RWPE2 (cell line): ENCODE data around the gene FOXM1.

Experiments
- ATAC-seq: fragments of 200-7000 bp; cut with Tn5 transposase; 3 replicates; pipeline ENCODE4 v1.9.1; 2021; ENCODE audit warnings: low read depth
- DNase-seq: peaks from one replicate; pipeline ENCODE4 v3.0.0-alpha.2; 2020; ENCODE audit warnings: low spot score
- H3K27ac ChIP-seq: fragments of 450-650 bp; 2 replicates; pipeline ENCODE4 v1.5.1; 2017; ENCODE audit warnings: mild to moderate bottlenecking; ENCODE audit not compliant: poor library complexity, severe bottlenecking
- H3K27me3 ChIP-seq: fragments of 250-450 bp; sonication (Bioruptor Pico); 2 replicates; pipeline ENCODE4 v1.5.1; 2021; ENCODE audit warnings: mild to moderate bottlenecking, moderate library complexity; ENCODE audit not compliant: insufficient read depth, poor library complexity, severe bottlenecking
- H3K36me3 ChIP-seq: fragments of 250-450 bp; sonication (Bioruptor Pico); 2 replicates; pipeline ENCODE4 v1.5.1; 2020; ENCODE audit warnings: low read depth, mild to moderate bottlenecking, moderate library complexity
- H3K4me1 ChIP-seq: fragments of 250-450 bp; sonication (Bioruptor Pico); 2 replicates; pipeline ENCODE4 v1.5.1; 2021; ENCODE audit warnings: mild to moderate bottlenecking, moderate library complexity; ENCODE audit not compliant: insufficient read depth, poor library complexity, severe bottlenecking
- H3K4me3 ChIP-seq: fragments of 250-450 bp; sonication (Bioruptor Pico); 2 replicates; pipeline ENCODE4 v1.5.1; 2021; ENCODE audit warnings: mild to moderate bottlenecking, moderate library complexity; ENCODE audit not compliant: severe bottlenecking
- H3K9me3 ChIP-seq: fragments of 250-450 bp; sonication (Bioruptor Pico); 2 replicates; pipeline ENCODE4 v1.5.1; 2021; ENCODE audit warnings: mild to moderate bottlenecking, moderate library complexity; ENCODE audit not compliant: severe bottlenecking
- CTCF ChIP-seq: fragments of 450-650 bp; IDR thresholded peaks from one replicate; pipeline ENCODE4 v1.5.1; 2017; ENCODE audit warnings: mild to moderate bottlenecking, moderate library complexity; ENCODE audit not compliant: poor library complexity, severe bottlenecking

The FOXM1 gene

GRCh38 chr12:2886768-2887450, 9.9 kb upstream of the FOXM1 start:
- H3K27ac ChIP-seq: no peak overlapping the region
- no peaks in the 10 kb centered on the region for H3K9me3 ChIP-seq
- no peak for TF ChIP-seq CTCF
- no peaks in the 10 kb centered on the region for H3K27me3 ChIP-seq
- no peak for ATAC-seq
- H3K36me3 ChIP-seq: peaks cover 48% of the 10 kb centered on the region
- H3K4me3 ChIP-seq: no peak overlapping the region
- peak; percentile 0 for DNase-seq
- no peaks in the 10 kb centered on the region for H3K4me1 ChIP-seq

- no peaks in the 10 kb centered on the region for H3K4me1 ChIP-seq
- peaks cover 62% of the 10 kb centered on the region for H3K36me3 ChIP-seq
- no peaks in the 10 kb centered on the region for H3K9me3 ChIP-seq
- no peak for DNase-seq
- no peaks in the 10 kb centered on the region for H3K27me3 ChIP-seq
- TF ChIP-seq CTCF: no peak
- H3K4me3 ChIP-seq: no peak overlapping the region
- no peak for ATAC-seq
- H3K27ac ChIP-seq: no peak overlapping the region
Measured at GRCh38 chr12:2884810-2885209, 7.8 kb upstream of the FOXM1 start.

GRCh38 chr12:2879853-2880252, 2.9 kb upstream of the FOXM1 start:
- no peak overlapping the region for H3K27ac ChIP-seq
- no peak for TF ChIP-seq CTCF
- H3K4me3 ChIP-seq: no peak overlapping the region
- no peak for DNase-seq
- no peak for ATAC-seq
- H3K9me3 ChIP-seq: no peaks in the 10 kb centered on the region
- no peaks in the 10 kb centered on the region for H3K27me3 ChIP-seq
- H3K4me1 ChIP-seq: peaks cover 8% of the 10 kb centered on the region
- peaks cover 49% of the 10 kb centered on the region for H3K36me3 ChIP-seq

GRCh38 chr12:2877953-2878732, 1.2 kb upstream of the FOXM1 start:
- Histone ChIP-seq H3K27me3 (no peaks in the 10 kb centered on the region), H3K4me1 (peaks cover 8% of the 10 kb centered on the region), H3K4me3 (peak overlapping the region; percentile 94), H3K36me3 (peaks cover 54% of the 10 kb centered on the region), H3K27ac (peak overlapping the region; percentile 77), H3K9me3 (no peaks in the 10 kb centered on the region)
- ATAC-seq (no peak), DNase-seq (no peak)
- TF ChIP-seq CTCF: peak; percentile 5
